ENCODE data around the gene ADAM10.
A peak's percentile ranks its signal among the peaks of the same experiment; 100 is the strongest.
"Not testable (repeated sequence)": the region's sequence is repeated elsewhere in the genome, so short reads cannot be mapped to it uniquely, and the experiment has no call there.

The ADAM10 gene

DNA sequence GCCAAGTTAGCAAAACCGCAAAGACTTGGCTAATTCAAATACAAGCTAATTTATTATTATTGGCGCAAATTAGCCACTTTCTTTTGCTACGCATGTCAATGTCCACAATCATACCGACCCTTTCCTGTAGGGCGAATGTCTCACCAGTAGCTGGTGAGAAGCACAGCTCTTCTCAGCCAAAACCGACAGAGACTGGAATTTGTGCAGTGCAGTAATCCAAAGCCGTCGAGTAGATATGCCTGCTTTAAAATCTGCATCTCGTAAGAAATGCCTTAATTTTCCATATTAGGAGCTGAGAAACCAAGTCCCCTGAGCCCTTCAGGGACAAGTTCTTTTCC is 21.0 kb upstream of the ADAM10 start:
- H3K4me3 ChIP-seq (ENCODE audit: low read depth, low read length): peak overlapping the region; percentile 92
- TF ChIP-seq, protein P1, sequence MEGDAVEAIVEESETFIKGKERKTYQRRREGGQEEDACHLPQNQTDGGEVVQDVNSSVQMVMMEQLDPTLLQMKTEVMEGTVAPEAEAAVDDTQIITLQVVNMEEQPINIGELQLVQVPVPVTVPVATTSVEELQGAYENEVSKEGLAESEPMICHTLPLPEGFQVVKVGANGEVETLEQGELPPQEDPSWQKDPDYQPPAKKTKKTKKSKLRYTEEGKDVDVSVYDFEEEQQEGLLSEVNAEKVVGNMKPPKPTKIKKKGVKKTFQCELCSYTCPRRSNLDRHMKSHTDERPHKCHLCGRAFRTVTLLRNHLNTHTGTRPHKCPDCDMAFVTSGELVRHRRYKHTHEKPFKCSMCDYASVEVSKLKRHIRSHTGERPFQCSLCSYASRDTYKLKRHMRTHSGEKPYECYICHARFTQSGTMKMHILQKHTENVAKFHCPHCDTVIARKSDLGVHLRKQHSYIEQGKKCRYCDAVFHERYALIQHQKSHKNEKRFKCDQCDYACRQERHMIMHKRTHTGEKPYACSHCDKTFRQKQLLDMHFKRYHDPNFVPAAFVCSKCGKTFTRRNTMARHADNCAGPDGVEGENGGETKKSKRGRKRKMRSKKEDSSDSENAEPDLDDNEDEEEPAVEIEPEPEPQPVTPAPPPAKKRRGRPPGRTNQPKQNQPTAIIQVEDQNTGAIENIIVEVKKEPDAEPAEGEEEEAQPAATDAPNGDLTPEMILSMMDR (IDR thresholded peaks at IDR 0.05; ENCODE audit: low read depth, low read length): no peak
- peak; percentile 95 for DNase-seq (ENCODE audit: low read depth, low spot score)
- in situ Hi-C loops (cut with HindIII; ENCODE audit: low sequenced_read_pairs): no loop called here

DNA sequence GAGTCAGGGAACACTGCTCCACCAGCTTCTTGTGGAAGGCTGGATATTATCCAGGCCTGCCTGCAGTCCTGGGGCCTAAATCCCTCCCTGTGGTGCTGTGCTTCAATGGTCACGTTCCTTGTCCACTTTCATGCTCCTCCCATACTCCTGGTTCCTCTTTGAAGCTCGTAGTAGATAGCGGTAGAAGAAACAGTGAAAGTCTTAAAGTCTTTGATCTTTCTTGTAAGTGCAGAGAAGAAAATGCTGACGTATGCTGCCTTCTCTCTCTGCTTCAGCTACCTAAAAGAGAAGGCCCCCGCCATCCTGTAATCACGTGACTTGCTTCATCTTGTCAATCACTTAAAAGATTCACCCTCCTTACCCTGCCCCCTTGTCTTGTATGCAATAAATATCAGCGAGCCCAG is 19.1 kb upstream of the ADAM10 start:
- H3K4me3 ChIP-seq (ENCODE audit: low read depth, low read length); in situ Hi-C loops (cut with HindIII; ENCODE audit: low sequenced_read_pairs); DNase-seq (ENCODE audit: low read depth, low spot score): not testable (repeated sequence)

DNA sequence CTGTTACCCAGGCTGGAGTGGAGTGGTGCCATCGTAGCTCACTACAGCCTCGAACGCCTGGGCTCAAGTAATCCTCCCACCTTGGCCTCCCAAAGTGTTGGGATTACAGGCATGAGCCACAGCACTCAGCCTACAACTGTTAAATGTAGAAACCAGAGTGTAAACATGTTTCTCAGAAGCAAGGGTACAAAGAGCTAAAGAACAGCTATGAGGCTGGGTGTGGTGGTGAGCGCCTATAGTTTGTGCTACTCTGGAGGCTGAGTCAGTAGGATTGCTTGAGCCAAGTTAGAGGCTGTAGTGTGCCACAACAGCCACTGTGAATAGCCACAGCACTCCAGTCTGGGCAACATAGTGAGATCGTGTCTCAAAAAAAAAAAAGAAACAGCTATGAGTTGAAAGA is 16.8 kb upstream of the ADAM10 start:
- TF ChIP-seq, protein P1 (IDR thresholded peaks at IDR 0.05; ENCODE audit: low read depth, low read length): no peak
- no peak for DNase-seq (ENCODE audit: low read depth, low spot score)
- in situ Hi-C loops (cut with HindIII; ENCODE audit: low sequenced_read_pairs): no loop called here
- H3K4me3 ChIP-seq (ENCODE audit: low read depth, low read length): no peak overlapping the region

DNA sequence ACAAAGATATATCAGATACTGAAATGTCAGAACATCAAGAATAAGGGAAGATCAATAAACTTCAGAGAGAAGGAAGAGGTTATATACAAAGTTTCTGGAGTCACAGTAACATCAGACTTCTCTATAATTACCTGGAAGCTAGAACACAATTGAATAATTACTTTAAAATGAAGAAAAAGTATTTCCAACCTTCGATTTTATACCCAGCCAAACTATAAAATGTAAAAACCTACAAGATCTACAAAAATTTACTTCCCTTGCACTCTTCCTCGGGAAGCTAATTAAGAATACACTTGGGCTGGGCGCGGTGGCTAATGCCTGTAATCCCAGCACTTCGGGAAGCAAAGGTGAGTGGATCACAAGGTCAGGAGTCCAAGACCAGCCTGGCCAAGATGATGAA is 15.0 kb upstream of the ADAM10 start:
- no peak for DNase-seq (ENCODE audit: low read depth, low spot score)
- no peak overlapping the region for H3K4me3 ChIP-seq (ENCODE audit: low read depth, low read length)
- TF ChIP-seq, protein P1 (IDR thresholded peaks at IDR 0.05; ENCODE audit: low read depth, low read length): no peak
- in situ Hi-C loops (cut with HindIII; ENCODE audit: low sequenced_read_pairs): no loop called here

DNA sequence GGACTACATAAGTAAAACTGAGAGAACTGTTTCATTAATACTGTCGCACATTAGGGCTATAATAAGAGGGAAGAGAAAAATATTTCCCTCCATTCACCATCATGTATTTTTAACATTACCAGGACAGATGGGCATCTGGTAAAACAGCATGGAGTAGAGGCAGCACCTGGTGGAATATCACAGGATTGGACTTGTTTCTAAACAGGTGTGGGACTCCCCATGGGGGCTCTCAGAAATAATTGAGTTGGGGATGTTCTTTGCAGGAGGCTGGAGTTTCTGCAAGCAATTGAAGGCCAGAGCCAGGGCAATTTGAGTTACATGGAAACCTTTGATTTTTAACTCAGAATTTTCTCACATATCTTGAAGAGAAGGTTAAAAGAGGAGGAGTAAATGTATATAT is 13.2 kb upstream of the ADAM10 start:
- in situ Hi-C loops (cut with HindIII; ENCODE audit: low sequenced_read_pairs): no loop called here

DNA sequence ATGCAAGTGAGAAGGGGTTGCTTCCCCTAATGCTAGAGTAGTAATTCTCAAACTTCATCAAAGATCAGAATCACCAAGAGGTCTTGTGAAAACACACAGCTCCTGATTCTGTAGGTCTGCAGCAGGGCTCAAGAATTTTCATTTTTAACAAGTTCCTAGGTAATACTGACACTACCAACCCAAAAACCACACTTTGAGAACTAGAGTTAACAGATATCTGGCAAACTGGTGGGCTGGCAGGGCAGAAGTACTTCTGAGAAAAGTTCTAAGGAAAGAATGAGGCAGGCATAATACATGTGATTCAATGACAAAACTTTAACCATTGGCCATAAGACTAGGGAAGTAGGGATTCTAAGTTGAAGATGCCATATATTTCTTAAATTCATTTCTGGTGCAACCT is 12.8 kb upstream of the ADAM10 start:
- in situ Hi-C loops (cut with HindIII; ENCODE audit: low sequenced_read_pairs): no loop called here
- H3K4me3 ChIP-seq (ENCODE audit: low read depth, low read length): no peak overlapping the region
- no peak for DNase-seq (ENCODE audit: low read depth, low spot score)
- TF ChIP-seq, protein P1 (IDR thresholded peaks at IDR 0.05; ENCODE audit: low read depth, low read length): no peak

More for the DNA sequence above, 13.2 kb upstream of the ADAM10 start:
- H3K4me3 ChIP-seq (ENCODE audit: low read depth, low read length): no peak overlapping the region
- no peak for DNase-seq (ENCODE audit: low read depth, low spot score)
- TF ChIP-seq, protein P1 (IDR thresholded peaks at IDR 0.05; ENCODE audit: low read depth, low read length): no peak

DNA sequence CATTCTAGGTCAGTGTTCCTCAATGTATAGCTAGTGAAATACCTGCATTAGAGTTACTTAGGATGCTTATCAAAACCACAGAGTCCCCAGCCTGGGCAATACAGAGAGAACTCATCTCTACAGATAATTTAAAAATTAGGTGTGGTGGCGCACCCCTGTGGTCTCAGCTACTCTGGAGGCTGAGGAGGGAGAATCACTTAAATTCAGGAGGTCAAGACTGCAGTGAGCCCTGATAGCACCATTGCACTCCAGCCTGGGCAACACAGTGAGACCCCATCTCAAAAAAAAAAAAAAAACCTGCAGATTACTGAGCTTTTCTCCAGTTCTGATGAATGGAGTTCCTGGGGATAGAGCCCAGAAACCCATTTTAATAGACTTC is 11.5 kb upstream of the ADAM10 start:
- no peak for DNase-seq (ENCODE audit: low read depth, low spot score)
- H3K4me3 ChIP-seq (ENCODE audit: low read depth, low read length): no peak overlapping the region
- TF ChIP-seq, protein P1 (IDR thresholded peaks at IDR 0.05; ENCODE audit: low read depth, low read length): no peak
- in situ Hi-C loops (cut with HindIII; ENCODE audit: low sequenced_read_pairs): no loop called here

Data from astrocyte of the spinal cord (primary cell).